ENCODE measurements around the gene CEBPB.

GRCh38 chr20:50223039-50224005, 32.7 kb downstream of the CEBPB start:
- TF ChIP-seq POLR2A (IDR thresholded peaks at IDR 0.05) (no peak), CTCF (IDR thresholded peaks at IDR 0.05) (no peak)
